Muscle layer of duodenum (tissue), 2 donors: ENCODE data around the gene ROR2.

ENCODE experiments used
- H3K27ac ChIP-seq: one replicate; pipeline ENCODE4 v1.7.0; 2013; ENCODE audit warnings: mild to moderate bottlenecking, low read length
- H3K27me3 ChIP-seq: one replicate; pipeline ENCODE4 v1.7.0; 2013; ENCODE audit warnings: low read depth, mild to moderate bottlenecking, control low read depth, low read length
- H3K36me3 ChIP-seq, 2 donors: one replicate each; pipeline ENCODE4 v1.7.0; 2013; ENCODE audit warnings: low read length in 2 of 2, control low read depth in 1 of 2, mild to moderate bottlenecking in 1 of 2; ENCODE audit not compliant: insufficient read depth in 2 of 2, control insufficient read depth in 1 of 2
- H3K4me1 ChIP-seq, 2 donors: one replicate each; pipeline ENCODE4 v1.7.0; 2013; ENCODE audit warnings: low read length in 2 of 2, mild to moderate bottlenecking in 2 of 2, control low read depth in 1 of 2, moderate library complexity in 1 of 2; ENCODE audit not compliant: insufficient read depth in 2 of 2, control insufficient read depth in 1 of 2
- H3K4me3 ChIP-seq, 2 donors: one replicate each; pipeline ENCODE4 v1.7.0; 2013; ENCODE audit warnings: low read length in 2 of 2, low read depth in 1 of 2, mild to moderate bottlenecking in 1 of 2
- H3K9me3 ChIP-seq, 2 donors: one replicate each; pipeline ENCODE4 v1.7.0; 2013; ENCODE audit warnings: low read length in 2 of 2, control low read depth in 1 of 2, mild to moderate bottlenecking in 1 of 2; ENCODE audit not compliant: control insufficient read depth in 1 of 2
- donor health status: healthy.

Gene ROR2

GRCh38 chr9:91775011-91775707, 174.9 kb downstream of the ROR2 start:
- Histone ChIP-seq H3K4me3 (no peak overlapping the region), H3K9me3 (no peaks in the 10 kb centered on the region), H3K27me3 (no peaks in the 10 kb centered on the region), H3K27ac (no peak overlapping the region), H3K36me3 (no peaks in the 10 kb centered on the region), H3K4me1 (peaks cover 21 to 57% of the 10 kb centered on the region in 2 donors)

GRCh38 chr9:91773156-91773555, 176.9 kb downstream of the ROR2 start:
- H3K9me3 ChIP-seq: no peaks in the 10 kb centered on the region
- H3K27ac ChIP-seq: peak overlapping the region; percentile 42
- H3K4me1 ChIP-seq: peaks cover 21 to 62% of the 10 kb centered on the region in 2 donors
- H3K4me3 ChIP-seq: no peak overlapping the region
- H3K27me3 ChIP-seq: no peaks in the 10 kb centered on the region
- H3K36me3 ChIP-seq: no peaks in the 10 kb centered on the region

GRCh38 chr9:91771864-91772263, 178.2 kb downstream of the ROR2 start:
- Histone ChIP-seq H3K36me3 (no peaks in the 10 kb centered on the region), H3K9me3 (no peaks in the 10 kb centered on the region), H3K4me1 (peaks cover 21 to 63% of the 10 kb centered on the region in 2 donors), H3K27ac (peak overlapping the region; percentile 56), H3K4me3 (no peak overlapping the region), H3K27me3 (no peaks in the 10 kb centered on the region)

GRCh38 chr9:91771027-91771426, 179.0 kb downstream of the ROR2 start:
- Histone ChIP-seq H3K27me3 (no peaks in the 10 kb centered on the region), H3K4me1 (peaks cover 21 to 65% of the 10 kb centered on the region in 2 donors), H3K36me3 (no peaks in the 10 kb centered on the region), H3K27ac (peak overlapping the region; percentile 56), H3K4me3 (no peak overlapping the region), H3K9me3 (no peaks in the 10 kb centered on the region)

GRCh38 chr9:91770229-91770628, 179.8 kb downstream of the ROR2 start:
- Histone ChIP-seq H3K9me3 (no peaks in the 10 kb centered on the region), H3K4me3 (no peak overlapping the region), H3K27ac (no peak overlapping the region), H3K36me3 (no peaks in the 10 kb centered on the region), H3K4me1 (peaks cover 21 to 58% of the 10 kb centered on the region in 2 donors), H3K27me3 (no peaks in the 10 kb centered on the region)

GRCh38 chr9:91768977-91769916, 180.8 kb downstream of the ROR2 start:
- Histone ChIP-seq H3K27ac (no peak overlapping the region), H3K36me3 (no peaks in the 10 kb centered on the region), H3K4me3 (no peak overlapping the region), H3K9me3 (no peaks in the 10 kb centered on the region), H3K4me1 (peaks cover 21 to 53% of the 10 kb centered on the region in 2 donors), H3K27me3 (no peaks in the 10 kb centered on the region)

- Histone ChIP-seq H3K4me1 (peaks cover 19 to 46% of the 10 kb centered on the region in 2 donors), H3K36me3 (no peaks in the 10 kb centered on the region), H3K9me3 (no peaks in the 10 kb centered on the region), H3K27me3 (no peaks in the 10 kb centered on the region), H3K4me3 (no peak overlapping the region), H3K27ac (no peak overlapping the region)
Measured at GRCh38 chr9:91768507-91768906, 181.5 kb downstream of the ROR2 start.

GRCh38 chr9:91766315-91767069, 183.5 kb downstream of the ROR2 start:
- H3K4me1 ChIP-seq: peaks cover 5 to 25% of the 10 kb centered on the region in 2 donors

GRCh38 chr9:91765296-91765695, 184.7 kb downstream of the ROR2 start:
- Histone ChIP-seq H3K27me3 (no peaks in the 10 kb centered on the region), H3K4me3 (no peak overlapping the region), H3K36me3 (no peaks in the 10 kb centered on the region), H3K4me1 (peaks cover under 1 to 17% of the 10 kb centered on the region in 2 donors), H3K27ac (no peak overlapping the region), H3K9me3 (no peaks in the 10 kb centered on the region)

More at GRCh38 chr9:91766315-91767069, 183.5 kb downstream of the ROR2 start:
- Histone ChIP-seq H3K4me3 (no peak overlapping the region), H3K27ac (no peak overlapping the region), H3K36me3 (no peaks in the 10 kb centered on the region), H3K27me3 (no peaks in the 10 kb centered on the region), H3K9me3 (no peaks in the 10 kb centered on the region)

GRCh38 chr9:91764661-91765060, 185.4 kb downstream of the ROR2 start:
- Histone ChIP-seq H3K36me3 (no peaks in the 10 kb centered on the region), H3K27ac (no peak overlapping the region), H3K27me3 (no peaks in the 10 kb centered on the region), H3K9me3 (no peaks in the 10 kb centered on the region), H3K4me1 (peaks cover 0 to 11% of the 10 kb centered on the region in 2 donors), H3K4me3 (no peak overlapping the region)

- H3K4me3 ChIP-seq: no peak overlapping the region
- peaks cover 0 to 14% of the 10 kb centered on the region in 2 donors for H3K4me1 ChIP-seq
- H3K36me3 ChIP-seq: no peaks in the 10 kb centered on the region
- no peaks in the 10 kb centered on the region for H3K27me3 ChIP-seq
- no peaks in the 10 kb centered on the region for H3K9me3 ChIP-seq
- no peak overlapping the region for H3K27ac ChIP-seq
Measured at GRCh38 chr9:91761362-91761761, 188.7 kb downstream of the ROR2 start.
